Measurements from ENCODE around the gene FAM50A. TPM values are rescaled to one million over a fixed set of nuclear protein-coding genes. Genes with fewer than 3 reads are reported as not detected.

The FAM50A gene
- total and polyA plus RNA-seq, 2 donors (not counting 1 experiment from before 2014, with no cell fraction given), result 80.1 to 117 TPM

GRCh38 chrX:154469880-154470279, 25.9 kb downstream of the FAM50A start:
- H2AFZ ChIP-seq (ENCODE audit: low read length), result no peak overlapping the region
- H3K9me3 ChIP-seq (ENCODE audit: control insufficient read depth, insufficient read depth, low read depth, low read length), result no peaks in the 10 kb centered on the region
- no peak for DNase-seq (ENCODE audit: low read depth in 2 of 2)
- no peak overlapping the region for H3K27ac ChIP-seq (ENCODE audit: insufficient read depth, low read length)
- H3K36me3 ChIP-seq (ENCODE audit: control insufficient read depth, insufficient read depth, low read length), result peaks cover 21% of the 10 kb centered on the region
- no peak overlapping the region for H3K4me2 ChIP-seq (ENCODE audit: extremely low read depth, insufficient read depth, low read length)
- no peaks in the 10 kb centered on the region for H4K20me1 ChIP-seq (ENCODE audit: control insufficient read depth, extremely low read depth, insufficient read depth, low read length)
- no peaks in the 10 kb centered on the region for H3K27me3 ChIP-seq (ENCODE audit: control insufficient read depth, insufficient read depth, low read length)
- H3K4me1 ChIP-seq (ENCODE audit: control insufficient read depth, extremely low read depth, insufficient read depth, low read length), result no peaks in the 10 kb centered on the region
- no peaks in the 10 kb centered on the region for H3K79me2 ChIP-seq (ENCODE audit: control insufficient read depth, insufficient read depth, low read length)
- no peak overlapping the region for H3K4me3 ChIP-seq (replicated peaks in 1 of 4; ENCODE audit: control extremely low read depth in 1 of 4, insufficient read depth in 1 of 4, low read depth in 3 of 4, low read length in 4 of 4)
- no peak for TF ChIP-seq CTCF (conservative IDR thresholded peaks at IDR 0.05 in 1 of 2, IDR thresholded peaks at IDR 0.05 in 1 of 2; ENCODE audit: low read depth in 1 of 2, low read length in 2 of 2)
- no peak for TF ChIP-seq EZH2 (IDR thresholded peaks at IDR 0.05; ENCODE audit: low read length, missing control alignments)
- no peak overlapping the region for H3K9ac ChIP-seq (ENCODE audit: insufficient read depth, low read length)

- no peak overlapping the region for H3K27ac ChIP-seq (ENCODE audit: insufficient read depth, low read length)
- H3K4me1 ChIP-seq (ENCODE audit: control insufficient read depth, extremely low read depth, insufficient read depth, low read length), result no peaks in the 10 kb centered on the region
- H4K20me1 ChIP-seq (ENCODE audit: control insufficient read depth, extremely low read depth, insufficient read depth, low read length), result no peaks in the 10 kb centered on the region
- no peak overlapping the region for H3K9ac ChIP-seq (ENCODE audit: insufficient read depth, low read length)
- no peak overlapping the region for H3K4me2 ChIP-seq (ENCODE audit: extremely low read depth, insufficient read depth, low read length)
- TF ChIP-seq EZH2 (IDR thresholded peaks at IDR 0.05; ENCODE audit: low read length, missing control alignments) (no peak), CTCF (conservative IDR thresholded peaks at IDR 0.05 in 1 of 2, IDR thresholded peaks at IDR 0.05 in 1 of 2; ENCODE audit: low read depth in 1 of 2, low read length in 2 of 2) (no peak)
- H3K36me3 ChIP-seq (ENCODE audit: control insufficient read depth, insufficient read depth, low read length), result peaks cover 21% of the 10 kb centered on the region
- DNase-seq (ENCODE audit: low read depth in 2 of 2), result no peak
- H2AFZ ChIP-seq (ENCODE audit: low read length), result no peak overlapping the region
- no peaks in the 10 kb centered on the region for H3K79me2 ChIP-seq (ENCODE audit: control insufficient read depth, insufficient read depth, low read length)
- H3K4me3 ChIP-seq (replicated peaks in 1 of 4; ENCODE audit: control extremely low read depth in 1 of 4, insufficient read depth in 1 of 4, low read depth in 3 of 4, low read length in 4 of 4), result no peak overlapping the region
- H3K9me3 ChIP-seq (ENCODE audit: control insufficient read depth, insufficient read depth, low read depth, low read length), result no peaks in the 10 kb centered on the region
- H3K27me3 ChIP-seq (ENCODE audit: control insufficient read depth, insufficient read depth, low read length), result no peaks in the 10 kb centered on the region
These were observed 26.5 kb downstream of the FAM50A start for GRCh38 chrX:154470434-154470833.

- DNase-seq (ENCODE audit: low read depth in 2 of 2), result no peak
- H2AFZ ChIP-seq (ENCODE audit: low read length), result no peak overlapping the region
- peaks cover 21% of the 10 kb centered on the region for H3K36me3 ChIP-seq (ENCODE audit: control insufficient read depth, insufficient read depth, low read length)
These were observed 27.1 kb downstream of the FAM50A start for GRCh38 chrX:154470914-154471568.

More at GRCh38 chrX:154470914-154471568, 27.1 kb downstream of the FAM50A start:
- no peak overlapping the region for H3K4me2 ChIP-seq (ENCODE audit: extremely low read depth, insufficient read depth, low read length)
- H3K9me3 ChIP-seq (ENCODE audit: control insufficient read depth, insufficient read depth, low read depth, low read length), result no peaks in the 10 kb centered on the region
- H3K4me1 ChIP-seq (ENCODE audit: control insufficient read depth, extremely low read depth, insufficient read depth, low read length), result no peaks in the 10 kb centered on the region
- no peaks in the 10 kb centered on the region for H4K20me1 ChIP-seq (ENCODE audit: control insufficient read depth, extremely low read depth, insufficient read depth, low read length)
- no peaks in the 10 kb centered on the region for H3K27me3 ChIP-seq (ENCODE audit: control insufficient read depth, insufficient read depth, low read length)
- H3K9ac ChIP-seq (ENCODE audit: insufficient read depth, low read length), result no peak overlapping the region
- TF ChIP-seq CTCF (conservative IDR thresholded peaks at IDR 0.05 in 1 of 2, IDR thresholded peaks at IDR 0.05 in 1 of 2; ENCODE audit: low read depth in 1 of 2, low read length in 2 of 2), result no peak
- TF ChIP-seq EZH2 (IDR thresholded peaks at IDR 0.05; ENCODE audit: low read length, missing control alignments), result no peak
- H3K27ac ChIP-seq (ENCODE audit: insufficient read depth, low read length), result no peak overlapping the region
- H3K79me2 ChIP-seq (ENCODE audit: control insufficient read depth, insufficient read depth, low read length), result no peaks in the 10 kb centered on the region
- H3K4me3 ChIP-seq (replicated peaks in 1 of 4; ENCODE audit: control extremely low read depth in 1 of 4, insufficient read depth in 1 of 4, low read depth in 3 of 4, low read length in 4 of 4), result no peak overlapping the region

All from fibroblast of lung (primary cell).